ENCODE measurements around the gene LYVE1.

LYVE1 gene

GRCh38 chr11:10591741-10592140 lies 23.3 kb upstream of the LYVE1 start:
- DNase-seq: no peak

GRCh38 chr11:10590218-10590915 lies 21.9 kb upstream of the LYVE1 start:
- DNase-seq: no peak

GRCh38 chr11:10588904-10589303 lies 20.4 kb upstream of the LYVE1 start:
- no peak for DNase-seq

GRCh38 chr11:10587995-10588394 lies 19.5 kb upstream of the LYVE1 start:
- DNase-seq: peak in 1 of 3 experiments; percentile 3

GRCh38 chr11:10587388-10587787 lies 18.9 kb upstream of the LYVE1 start:
- no peak for DNase-seq

- no peak for DNase-seq
These were observed 15.6 kb upstream of the LYVE1 start for GRCh38 chr11:10584071-10584501.

GRCh38 chr11:10581481-10582019 lies 13.1 kb upstream of the LYVE1 start:
- no peak for DNase-seq

GRCh38 chr11:10580623-10581022 lies 12.2 kb upstream of the LYVE1 start:
- DNase-seq: no peak

GRCh38 chr11:10579700-10580099 lies 11.2 kb upstream of the LYVE1 start:
- no peak for DNase-seq

GRCh38 chr11:10576035-10576398 lies 7.6 kb upstream of the LYVE1 start:
- no peak for DNase-seq

GRCh38 chr11:10575346-10576034 lies 7.0 kb upstream of the LYVE1 start:
- DNase-seq: no peak

- DNase-seq: no peak
These were observed 5.1 kb upstream of the LYVE1 start for GRCh38 chr11:10573556-10573955.

- no peak for DNase-seq
These were observed 4.6 kb upstream of the LYVE1 start for GRCh38 chr11:10573028-10573427.

GRCh38 chr11:10572533-10572932 lies 4.1 kb upstream of the LYVE1 start:
- no peak for DNase-seq

- DNase-seq: no peak
These were observed 1.0 kb downstream of the LYVE1 start for GRCh38 chr11:10567446-10567845.

GRCh38 chr11:10566257-10566957 lies 2.1 kb downstream of the LYVE1 start:
- no peak for DNase-seq

- DNase-seq: no peak
These were observed 3.0 kb downstream of the LYVE1 start for GRCh38 chr11:10565493-10565892.

- no peak for DNase-seq
These were observed 3.7 kb downstream of the LYVE1 start for GRCh38 chr11:10564696-10565318.

- no peak for DNase-seq
These were observed 4.4 kb downstream of the LYVE1 start for GRCh38 chr11:10564030-10564429.

GRCh38 chr11:10561947-10562346 lies 6.5 kb downstream of the LYVE1 start:
- no peak for DNase-seq

- DNase-seq: no peak
These were observed 7.2 kb downstream of the LYVE1 start for GRCh38 chr11:10561043-10561818.

- DNase-seq: no peak
These were observed 10.2 kb downstream of the LYVE1 start for GRCh38 chr11:10558288-10558687.

- no peak for DNase-seq
These were observed 11.9 kb downstream of the LYVE1 start for GRCh38 chr11:10556590-10556989.

Measured in NCI-H1417 (cell line).